ENCODE results near the gene ARHGAP18. TPM values are rescaled to one million over a fixed set of nuclear protein-coding genes. Genes with fewer than 3 reads are reported as not detected.

The ARHGAP18 gene
- total RNA-seq, 6 donors from 2014 or later: 30.4 to 56.8 (median 48.9) TPM

DNA sequence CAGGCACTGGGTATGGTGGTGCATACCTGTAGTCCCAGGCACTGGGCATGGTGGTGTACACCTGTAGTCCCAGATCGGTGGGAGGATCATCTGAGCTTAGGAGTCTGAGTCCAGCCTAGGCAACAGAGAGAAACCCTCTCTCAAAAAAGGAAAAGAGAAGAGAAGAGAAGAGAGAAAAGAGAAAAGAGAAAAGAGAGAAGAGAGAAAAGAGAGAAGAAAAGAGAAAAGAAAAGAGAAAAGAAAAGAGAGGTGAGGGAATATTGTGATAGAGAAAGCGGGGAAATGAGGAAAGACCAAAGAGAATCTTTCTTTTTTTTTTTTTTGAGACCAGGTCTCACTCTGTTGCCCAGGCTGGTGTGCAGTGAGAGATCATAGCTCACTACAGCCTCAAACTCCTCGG lies 108.7 kb downstream of the ARHGAP18 start:
- Histone ChIP-seq H3K36me3 (peaks cover 0 to 25% (median 4%) of the 10 kb centered on the region in 4 donors), H3K27me3 (no peaks in the 10 kb centered on the region), H3K4me1 (peaks cover 0 to 3% (median 0%) of the 10 kb centered on the region in 4 donors), H3K9me3 (no peaks in the 10 kb centered on the region), H3K27ac (no peak overlapping the region), H3K4me3 (no peak overlapping the region)
- DNase-seq: no peak
- 91 to 96% methylated on average over 3 of the region's 3 CpGs for WGBS, 2 donors
- no peak for ATAC-seq (ENCODE audit: low FRiP score in 2 of 2)
- TF ChIP-seq EP300 (IDR thresholded peaks at IDR 0.05) (no peak), POLR2AphosphoS5 (IDR thresholded peaks at IDR 0.05) (no peak), POLR2A (IDR thresholded peaks at IDR 0.05) (no peak)
- TF ChIP-seq, protein P1, sequence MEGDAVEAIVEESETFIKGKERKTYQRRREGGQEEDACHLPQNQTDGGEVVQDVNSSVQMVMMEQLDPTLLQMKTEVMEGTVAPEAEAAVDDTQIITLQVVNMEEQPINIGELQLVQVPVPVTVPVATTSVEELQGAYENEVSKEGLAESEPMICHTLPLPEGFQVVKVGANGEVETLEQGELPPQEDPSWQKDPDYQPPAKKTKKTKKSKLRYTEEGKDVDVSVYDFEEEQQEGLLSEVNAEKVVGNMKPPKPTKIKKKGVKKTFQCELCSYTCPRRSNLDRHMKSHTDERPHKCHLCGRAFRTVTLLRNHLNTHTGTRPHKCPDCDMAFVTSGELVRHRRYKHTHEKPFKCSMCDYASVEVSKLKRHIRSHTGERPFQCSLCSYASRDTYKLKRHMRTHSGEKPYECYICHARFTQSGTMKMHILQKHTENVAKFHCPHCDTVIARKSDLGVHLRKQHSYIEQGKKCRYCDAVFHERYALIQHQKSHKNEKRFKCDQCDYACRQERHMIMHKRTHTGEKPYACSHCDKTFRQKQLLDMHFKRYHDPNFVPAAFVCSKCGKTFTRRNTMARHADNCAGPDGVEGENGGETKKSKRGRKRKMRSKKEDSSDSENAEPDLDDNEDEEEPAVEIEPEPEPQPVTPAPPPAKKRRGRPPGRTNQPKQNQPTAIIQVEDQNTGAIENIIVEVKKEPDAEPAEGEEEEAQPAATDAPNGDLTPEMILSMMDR (IDR thresholded peaks at IDR 0.05): no peak

DNA sequence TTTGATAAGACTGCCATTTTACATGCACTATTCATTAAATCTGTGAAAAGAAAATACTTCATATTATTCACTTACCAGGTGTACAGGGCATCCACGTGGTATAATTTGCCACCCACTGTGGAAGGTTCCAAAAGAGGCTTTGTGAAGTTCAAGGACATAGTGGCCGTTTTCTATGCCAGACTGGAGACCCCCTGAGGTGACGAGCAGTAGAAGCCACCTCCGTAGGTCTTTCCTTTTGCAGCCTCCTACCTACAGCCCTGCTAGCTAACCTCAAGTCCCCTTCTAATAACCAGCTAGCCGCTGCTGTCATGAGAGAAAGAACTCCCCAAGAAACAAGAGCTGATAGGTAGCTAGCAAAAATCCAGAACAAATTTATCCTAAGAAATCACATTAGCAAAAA lies 110.5 kb downstream of the ARHGAP18 start:
- peaks cover 0 to 21% (median under 1%) of the 10 kb centered on the region in 4 donors for H3K36me3 ChIP-seq

DNA sequence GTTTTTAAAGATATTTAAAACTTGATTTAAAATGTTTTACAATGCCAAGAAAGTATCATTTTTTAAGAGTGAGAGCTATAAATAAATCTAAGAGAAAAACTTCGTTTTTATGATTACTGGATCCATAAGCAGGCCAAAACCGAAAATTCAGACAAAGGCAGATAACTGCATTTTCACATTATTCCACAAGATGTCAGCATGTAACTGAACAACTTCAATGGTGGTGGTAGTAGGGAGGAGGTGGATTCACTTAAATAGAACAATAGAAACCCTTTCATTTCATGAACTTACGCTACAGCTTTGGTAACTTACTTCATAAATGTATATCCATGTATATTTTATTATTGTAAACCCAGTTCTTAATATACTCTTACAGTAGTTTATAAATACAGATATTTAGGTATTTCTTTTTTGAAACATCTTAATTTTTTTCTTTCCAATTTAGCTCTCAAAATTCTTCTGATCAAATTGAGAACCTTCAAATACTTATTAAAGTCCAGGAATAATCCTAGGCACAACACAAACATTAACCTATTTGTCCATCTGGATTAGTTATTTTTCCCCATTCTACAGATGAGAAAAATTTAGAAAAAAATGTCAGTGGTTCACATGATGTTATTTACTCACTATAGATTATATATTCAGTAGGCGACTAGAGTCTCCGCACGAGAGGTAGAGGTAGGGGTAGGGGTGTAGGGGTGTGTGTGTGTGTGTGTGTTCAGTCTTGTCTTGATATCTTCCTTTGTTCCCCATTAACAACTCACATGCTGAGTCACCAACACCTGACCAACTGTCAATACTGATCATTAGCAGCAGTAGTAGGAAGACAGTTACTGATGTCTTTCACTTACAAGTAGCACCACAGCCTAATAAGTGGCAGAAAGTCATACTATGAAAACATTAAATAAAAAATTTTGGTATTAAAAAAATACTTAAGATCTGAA lies 111.5 kb downstream of the ARHGAP18 start:
- Histone ChIP-seq H3K4me1 (no peaks in the 10 kb centered on the region), H3K27ac (no peak overlapping the region), H3K36me3 (peaks cover 0 to 24% (median 1%) of the 10 kb centered on the region in 4 donors), H3K4me3 (no peak overlapping the region), H3K9me3 (no peaks in the 10 kb centered on the region), H3K27me3 (no peaks in the 10 kb centered on the region)
- ATAC-seq (ENCODE audit: low FRiP score in 2 of 2): peak in 1 of 2 donors; percentile 81
- WGBS, 2 donors: 50 to 54% methylated on average over 6 of the region's 6 CpGs
- no peak for TF ChIP-seq POLR2A (IDR thresholded peaks at IDR 0.05)
- TF ChIP-seq POLR2AphosphoS5 (IDR thresholded peaks at IDR 0.05): no peak
- TF ChIP-seq EP300 (IDR thresholded peaks at IDR 0.05): no peak
- TF ChIP-seq, protein P1 (IDR thresholded peaks at IDR 0.05): peak; percentile 72 to 89 (median 82)
- DNase-seq: no peak

More for the DNA sequence above, 110.5 kb downstream of the ARHGAP18 start:
- H3K27ac ChIP-seq: no peak overlapping the region
- no peaks in the 10 kb centered on the region for H3K27me3 ChIP-seq
- 80 to 86% methylated on average over 5 of the region's 5 CpGs for WGBS, 2 donors
- ATAC-seq (ENCODE audit: low FRiP score in 2 of 2) (no peak), DNase-seq (no peak)
- no peaks in the 10 kb centered on the region for H3K4me1 ChIP-seq
- H3K9me3 ChIP-seq: no peaks in the 10 kb centered on the region
- no peak overlapping the region for H3K4me3 ChIP-seq
- TF ChIP-seq POLR2AphosphoS5 (IDR thresholded peaks at IDR 0.05) (no peak), POLR2A (IDR thresholded peaks at IDR 0.05) (no peak), EP300 (IDR thresholded peaks at IDR 0.05) (no peak)
- TF ChIP-seq, protein P1 (IDR thresholded peaks at IDR 0.05): no peak

DNA sequence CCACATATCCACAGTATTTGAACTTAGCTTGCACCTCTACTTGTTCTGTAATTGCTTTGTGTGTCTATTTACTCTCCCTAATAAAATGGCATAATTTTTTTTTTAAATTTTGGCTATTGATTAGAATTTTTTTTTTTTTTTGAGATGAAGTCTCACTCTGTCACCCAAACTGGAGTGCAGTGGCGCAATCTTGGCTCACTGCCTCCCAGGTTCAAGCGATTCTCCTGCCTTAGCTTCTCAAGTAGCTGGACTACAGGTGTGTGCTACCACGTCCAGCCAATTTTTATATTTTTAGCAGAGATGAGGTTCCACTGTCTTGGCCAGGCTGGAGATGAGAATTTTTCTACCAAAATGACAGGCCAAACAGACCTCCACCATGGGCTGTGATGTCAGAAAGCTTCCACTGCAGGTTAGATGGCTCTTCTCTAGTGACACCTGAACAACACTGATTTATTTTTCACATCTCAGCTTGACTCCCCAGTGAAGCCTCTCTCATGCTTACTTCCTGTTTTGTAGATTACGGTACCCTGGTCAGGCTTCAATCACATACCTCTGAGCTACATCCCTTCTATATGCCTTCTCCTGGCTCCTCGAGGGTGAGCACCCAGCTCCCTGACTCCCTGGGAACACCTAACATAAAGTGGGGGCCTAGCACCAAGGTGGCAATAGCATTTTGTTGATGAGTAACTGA lies 112.8 kb downstream of the ARHGAP18 start:
- no peak for DNase-seq
- WGBS, 2 donors: 80 to 84% methylated on average over 5 of the region's 5 CpGs

More for the DNA sequence above, 112.8 kb downstream of the ARHGAP18 start:
- H3K27ac ChIP-seq: no peak overlapping the region
- no peaks in the 10 kb centered on the region for H3K9me3 ChIP-seq
- H3K4me1 ChIP-seq: no peaks in the 10 kb centered on the region
- H3K27me3 ChIP-seq: no peaks in the 10 kb centered on the region
- H3K36me3 ChIP-seq: peaks cover 0 to 23% (median 1%) of the 10 kb centered on the region in 4 donors
- no peak overlapping the region for H3K4me3 ChIP-seq
- TF ChIP-seq, protein P1 (IDR thresholded peaks at IDR 0.05): no peak
- TF ChIP-seq EP300 (IDR thresholded peaks at IDR 0.05) (no peak), POLR2AphosphoS5 (IDR thresholded peaks at IDR 0.05) (no peak), POLR2A (IDR thresholded peaks at IDR 0.05) (no peak)
- ATAC-seq (ENCODE audit: low FRiP score in 2 of 2): no peak
